Choroid plexus epithelial cell (primary cell): Measurements from ENCODE around the gene APH1A.

Experiments
- DNase-seq: peaks from one replicate; pipeline ENCODE4 v3.0.0-alpha.2; 2010; ENCODE audit warnings: low read depth
- H3K4me3 ChIP-seq: 2 replicates; pipeline ENCODE4 v1.5.1; 2011; ENCODE audit warnings: low read depth, mild to moderate bottlenecking, control low read depth, low read length, moderate library complexity
- TF ChIP-seq, protein P1 (sequence below): conservative IDR thresholded peaks from 2 replicates; pipeline ENCODE4 v1.5.1; 2011; ENCODE audit warnings: low read depth, mild to moderate bottlenecking, control low read depth, inconsistent platforms, low read length, moderate library complexity

Gene APH1A

DNA sequence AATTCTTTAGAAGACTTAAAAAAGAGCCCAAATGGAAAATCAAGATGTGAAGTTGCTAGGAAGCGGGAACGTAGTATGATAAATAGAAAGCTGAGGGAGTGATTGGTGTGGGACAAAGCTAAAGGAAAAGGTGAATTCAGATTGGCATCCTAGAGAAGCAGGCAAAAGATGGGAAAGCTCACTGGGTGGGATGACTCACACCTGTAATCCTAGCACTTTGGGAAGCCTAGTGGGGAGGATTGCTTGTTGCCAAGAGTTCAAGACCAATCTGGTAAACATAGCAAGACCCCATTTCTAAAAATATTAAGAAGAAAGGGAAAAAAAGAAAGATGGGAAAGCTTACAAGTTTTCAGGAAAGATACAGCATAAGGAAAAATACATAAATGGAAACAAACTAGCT is 26.7 kb upstream of the APH1A start:
- DNase-seq = no peak
- TF ChIP-seq, protein P1, sequence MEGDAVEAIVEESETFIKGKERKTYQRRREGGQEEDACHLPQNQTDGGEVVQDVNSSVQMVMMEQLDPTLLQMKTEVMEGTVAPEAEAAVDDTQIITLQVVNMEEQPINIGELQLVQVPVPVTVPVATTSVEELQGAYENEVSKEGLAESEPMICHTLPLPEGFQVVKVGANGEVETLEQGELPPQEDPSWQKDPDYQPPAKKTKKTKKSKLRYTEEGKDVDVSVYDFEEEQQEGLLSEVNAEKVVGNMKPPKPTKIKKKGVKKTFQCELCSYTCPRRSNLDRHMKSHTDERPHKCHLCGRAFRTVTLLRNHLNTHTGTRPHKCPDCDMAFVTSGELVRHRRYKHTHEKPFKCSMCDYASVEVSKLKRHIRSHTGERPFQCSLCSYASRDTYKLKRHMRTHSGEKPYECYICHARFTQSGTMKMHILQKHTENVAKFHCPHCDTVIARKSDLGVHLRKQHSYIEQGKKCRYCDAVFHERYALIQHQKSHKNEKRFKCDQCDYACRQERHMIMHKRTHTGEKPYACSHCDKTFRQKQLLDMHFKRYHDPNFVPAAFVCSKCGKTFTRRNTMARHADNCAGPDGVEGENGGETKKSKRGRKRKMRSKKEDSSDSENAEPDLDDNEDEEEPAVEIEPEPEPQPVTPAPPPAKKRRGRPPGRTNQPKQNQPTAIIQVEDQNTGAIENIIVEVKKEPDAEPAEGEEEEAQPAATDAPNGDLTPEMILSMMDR = no peak
- no peak overlapping the region for H3K4me3 ChIP-seq

GRCh38 chr1:150293433-150294253 is 24.8 kb upstream of the APH1A start, which contains the start of gene MRPS21:
Gene MRPS21 (plus strand): TSS chr1:150293861. CDS start chr1:150294367, 506 bp downstream.
- peak within 1 kb of the TSS; percentile 64 for H3K4me3 ChIP-seq
- TF ChIP-seq, protein P1 = no peak
- DNase-seq = peak; percentile 93

DNA sequence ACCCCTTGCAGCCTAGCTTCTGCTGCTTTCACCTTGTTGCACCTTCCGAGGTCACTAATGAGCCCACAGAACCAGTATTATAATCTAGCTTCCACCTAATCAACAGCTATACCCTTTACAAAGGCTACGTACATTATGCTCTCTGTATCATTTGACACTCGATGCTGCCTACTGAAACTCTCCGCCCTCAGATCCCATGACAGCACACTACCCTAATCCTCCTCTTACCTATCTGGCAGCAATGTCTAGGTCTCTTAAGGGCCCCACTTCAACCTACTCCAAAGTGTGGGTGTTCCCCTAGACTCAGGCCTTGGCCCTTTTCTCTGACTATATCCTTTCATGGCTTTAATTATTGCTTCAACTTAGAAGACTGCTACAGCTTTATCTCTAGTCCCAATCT is 20.0 kb upstream of the APH1A start:
- DNase-seq = no peak
- H3K4me3 ChIP-seq = no peak overlapping the region
- TF ChIP-seq, protein P1 = no peak

DNA sequence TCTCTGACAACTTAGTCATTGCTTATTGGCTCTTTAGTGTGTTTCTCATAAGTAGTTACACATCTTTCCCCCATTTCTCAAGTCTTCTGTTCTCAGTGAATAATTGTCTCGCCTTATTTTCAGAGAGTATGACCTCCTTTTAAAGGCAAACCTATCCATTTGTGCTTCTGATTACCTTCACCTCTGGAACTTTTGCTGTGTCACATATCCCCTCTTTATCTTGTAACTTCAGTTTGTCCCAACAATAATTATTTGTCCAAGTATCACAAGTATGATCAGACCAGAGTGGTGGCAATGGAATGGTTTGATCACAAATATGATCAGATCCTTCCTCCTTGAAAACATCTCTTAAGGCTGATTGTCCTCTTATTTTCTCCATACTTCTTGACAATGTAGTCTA is 19.6 kb upstream of the APH1A start:
- TF ChIP-seq, protein P1 = no peak
- H3K4me3 ChIP-seq = no peak overlapping the region
- no peak for DNase-seq

GRCh38 chr1:150283260-150283659 is 14.4 kb upstream of the APH1A start:
- TF ChIP-seq, protein P1 = no peak
- DNase-seq = no peak
- H3K4me3 ChIP-seq = peak overlapping the region; percentile 57

GRCh38 chr1:150282558-150282958 is 13.7 kb upstream of the APH1A start:
- H3K4me3 ChIP-seq = peak overlapping the region; percentile 57
- TF ChIP-seq, protein P1 = no peak
- DNase-seq = no peak
